GM23248 (cell line): ENCODE data around the gene DRAXIN. TPM values are rescaled to one million over a fixed set of nuclear protein-coding genes. Genes with fewer than 3 reads are reported as not detected.

Experiments used
- DNase-seq: peaks from one replicate; pipeline ENCODE4 v3.0.0-alpha.2; 2015
- H2AFZ ChIP-seq: fragments of 200-600 bp; sonication (generic); 2 replicates; pipeline ENCODE4 v1.6.1; 2016; ENCODE audit warnings: antibody characterized with exemption
- H3F3A ChIP-seq: fragments of 200-600 bp; sonication (generic); 2 replicates; pipeline ENCODE4 v1.6.1; 2016; ENCODE audit warnings: mild to moderate bottlenecking, antibody characterized with exemption, mixed run types; ENCODE audit not compliant: insufficient read depth
- H3K27ac ChIP-seq: fragments of 200-600 bp; sonication (generic); 2 replicates; pipeline ENCODE4 v1.5.1; 2016; ENCODE audit warnings: mild to moderate bottlenecking
- H3K27me3 ChIP-seq: fragments of 200-600 bp; sonication (generic); replicated peaks from 2 replicates; pipeline ENCODE4 v1.6.1; 2016; ENCODE audit warnings: mild to moderate bottlenecking; ENCODE audit not compliant: insufficient read depth
- H3K36me3 ChIP-seq: fragments of 200-600 bp; sonication (generic); 2 replicates; pipeline ENCODE4 v1.6.1; 2016; ENCODE audit warnings: low read depth, mild to moderate bottlenecking
- H3K4me1 ChIP-seq: fragments of 200-600 bp; sonication (generic); 2 replicates; pipeline ENCODE4 v1.6.1; 2016; ENCODE audit warnings: mild to moderate bottlenecking; ENCODE audit not compliant: insufficient read depth
- H3K4me2 ChIP-seq: fragments of 200-600 bp; sonication (generic); one replicate; pipeline ENCODE4 v1.6.1; 2016; ENCODE audit warnings: mild to moderate bottlenecking; ENCODE audit not compliant: unreplicated experiment
- H3K4me3 ChIP-seq: fragments of 200-600 bp; sonication (generic); 2 replicates; pipeline ENCODE4 v1.5.1; 2016; ENCODE audit warnings: mild to moderate bottlenecking
- H3K79me2 ChIP-seq: fragments of 200-600 bp; sonication (generic); 2 replicates; pipeline ENCODE4 v1.6.1; 2016; ENCODE audit warnings: mild to moderate bottlenecking; ENCODE audit not compliant: insufficient read depth
- H3K9ac ChIP-seq: fragments of 200-600 bp; sonication (generic); 2 replicates; pipeline ENCODE4 v1.6.1; 2016; ENCODE audit warnings: mild to moderate bottlenecking
- H3K9me2 ChIP-seq: fragments of 200-600 bp; sonication (generic); 2 replicates; pipeline ENCODE4 v1.6.1; 2016; ENCODE audit warnings: mixed run types, mild to moderate bottlenecking, moderate library complexity; ENCODE audit not compliant: insufficient read depth
- H3K9me3 ChIP-seq: fragments of 200-600 bp; sonication (generic); one replicate; pipeline ENCODE4 v1.6.1; 2017; ENCODE audit warnings: low read depth
- H4K20me1 ChIP-seq: fragments of 200-600 bp; sonication (generic); 2 replicates; pipeline ENCODE4 v1.6.0; 2016; ENCODE audit not compliant: insufficient read depth
- EZH2 ChIP-seq: fragments of 200-600 bp; sonication (generic); IDR thresholded peaks from 2 replicates; pipeline ENCODE4 v1.6.1; 2018; ENCODE audit warnings: antibody characterized with exemption, mild to moderate bottlenecking; ENCODE audit not compliant: insufficient read depth, poor library complexity, severe bottlenecking
- EZH2phosphoT487 ChIP-seq: fragments of 200-600 bp; sonication (generic); IDR thresholded peaks from 2 replicates; pipeline ENCODE4 v1.6.1; 2018; ENCODE audit warnings: antibody characterized with exemption, moderate library complexity, mild to moderate bottlenecking, low read depth; ENCODE audit not compliant: insufficient read depth
- WGBS, 2 experiments: methylation state at CpG; one replicate each; pipeline ENCODE4 v1.1.6; 2015 to 2017; ENCODE audit warnings: low lambda C conversion rate in 2 of 2, low coverage in 1 of 2; ENCODE audit errors: missing lambda C conversion rate in 2 of 2; 5-methylcytosine and 5-hydroxymethylcytosine counted together
- in situ Hi-C: fragments of 300-500 bp; cut with MboI; formaldehyde crosslinking; loops from 2 replicates; pipeline ENCODE4 v1.15.0; 2020
- polyA plus RNA-seq: library from polyadenylated mRNA; unstranded; fragments of >200 nt; fragmentation: Nextera tagmentation; extraction: Ambion mirVana; gene quantifications from 2 replicates; pipeline ENCODE4 v1.2.1, GENCODE V29; 2016
- total RNA-seq: library from RNA; depleted of rRNA; stranded (reverse); fragments of >200 nt; shearing (Covaris generic); gene quantifications from 2 replicates; pipeline ENCODE4 v1.2.3, GENCODE V29; 2014

DRAXIN gene
- total and polyA plus RNA-seq, 2 experiments from 2014 or later: 0.06 to 0.11 TPM

GRCh38 chr1:11659748-11660147 is 31.8 kb upstream of the DRAXIN start:
- no peak for DNase-seq
- H4K20me1 ChIP-seq: no peaks in the 10 kb centered on the region

GRCh38 chr1:11661103-11661502 is 30.4 kb upstream of the DRAXIN start:
- Histone ChIP-seq H3K9me3 (no peaks in the 10 kb centered on the region), H3K79me2 (no peaks in the 10 kb centered on the region), H3K4me1 (no peaks in the 10 kb centered on the region), H3K4me3 (no peak overlapping the region), H3K9ac (no peak overlapping the region), H3F3A (no peaks in the 10 kb centered on the region), H3K9me2 (no peaks in the 10 kb centered on the region), H3K36me3 (no peaks in the 10 kb centered on the region; the same call in 1 of the 2 replicates), H3K27ac (no peak overlapping the region), H4K20me1 (no peaks in the 10 kb centered on the region), H3K27me3 (no peaks in the 10 kb centered on the region), H3K4me2 (no peak overlapping the region), H2AFZ (no peak overlapping the region)
- in situ Hi-C loops: no loop called here
- TF ChIP-seq EZH2phosphoT487 (no peak), EZH2 (no peak)
- no peak for DNase-seq
- 86 to 88% methylated on average over 17 of the region's 17 CpGs for WGBS, 2 experiments

More at GRCh38 chr1:11659748-11660147, 31.8 kb upstream of the DRAXIN start:
- H3K4me2 ChIP-seq: no peak overlapping the region
- H3K36me3 ChIP-seq: no peaks in the 10 kb centered on the region; the same call in 1 of the 2 replicates
- H2AFZ ChIP-seq: no peak overlapping the region
- WGBS, 2 experiments: 75 to 81% methylated on average over 4 of the region's 4 CpGs
- H3K79me2 ChIP-seq: no peaks in the 10 kb centered on the region
- no peaks in the 10 kb centered on the region for H3K27me3 ChIP-seq
- no peaks in the 10 kb centered on the region for H3K9me3 ChIP-seq
- H3K4me1 ChIP-seq: no peaks in the 10 kb centered on the region
- in situ Hi-C loops: loop anchor here (5.0 kb wide), 1 partner anchor 58 kb away; no protein-coding TSS in a partner anchor
- no peaks in the 10 kb centered on the region for H3F3A ChIP-seq
- H3K9me2 ChIP-seq: no peaks in the 10 kb centered on the region
- no peak overlapping the region for H3K4me3 ChIP-seq
- no peak overlapping the region for H3K9ac ChIP-seq
- TF ChIP-seq EZH2 (no peak), EZH2phosphoT487 (no peak)
- H3K27ac ChIP-seq: no peak overlapping the region

- Histone ChIP-seq H3K36me3 (no peaks in the 10 kb centered on the region), H3F3A (no peaks in the 10 kb centered on the region), H3K4me3 (peak overlapping the region; percentile 66), H3K27me3 (no peaks in the 10 kb centered on the region), H3K27ac (no peak overlapping the region), H3K79me2 (no peaks in the 10 kb centered on the region), H4K20me1 (no peaks in the 10 kb centered on the region), H3K9me3 (no peaks in the 10 kb centered on the region), H3K9me2 (no peaks in the 10 kb centered on the region), H2AFZ (peak overlapping the region; percentile 77), H3K4me1 (no peaks in the 10 kb centered on the region), H3K9ac (peak overlapping the region; percentile 70), H3K4me2 (peak overlapping the region; percentile 76)
- peak; percentile 59 for DNase-seq
- in situ Hi-C loops: no loop called here
- TF ChIP-seq EZH2phosphoT487: no peak
- no peak for TF ChIP-seq EZH2
- 4% methylated on average over 39 to 45 of the region's 66 CpGs for WGBS, 2 experiments
These were observed 27.0 kb upstream of the DRAXIN start for GRCh38 chr1:11664336-11665065.

GRCh38 chr1:11668516-11668915 is 23.0 kb upstream of the DRAXIN start:
- no peaks in the 10 kb centered on the region for H3K36me3 ChIP-seq
- in situ Hi-C loops: no loop called here
- no peaks in the 10 kb centered on the region for H3K27me3 ChIP-seq
- H2AFZ ChIP-seq: no peak overlapping the region
- H3K27ac ChIP-seq: no peak overlapping the region
- no peaks in the 10 kb centered on the region for H3K79me2 ChIP-seq
- 83 to 84% methylated on average over 14 of the region's 14 CpGs for WGBS, 2 experiments
- H3K9ac ChIP-seq: no peak overlapping the region
- TF ChIP-seq EZH2phosphoT487: no peak
- no peak for TF ChIP-seq EZH2
- no peaks in the 10 kb centered on the region for H3K9me3 ChIP-seq
- no peaks in the 10 kb centered on the region for H4K20me1 ChIP-seq
- no peak overlapping the region for H3K4me2 ChIP-seq
- DNase-seq: no peak
- H3F3A ChIP-seq: no peaks in the 10 kb centered on the region
- H3K9me2 ChIP-seq: no peaks in the 10 kb centered on the region
- H3K4me3 ChIP-seq: no peak overlapping the region
- no peaks in the 10 kb centered on the region for H3K4me1 ChIP-seq
